Fibroblast of skin of back (primary cell): ENCODE results near the gene CCDC57.

Source experiments
- DNase-seq: peaks from one replicate; pipeline ENCODE4 v3.0.0-alpha.2; 2013

Gene CCDC57

GRCh38 chr17:82089723-82090548, 122.7 kb downstream of the CCDC57 start:
- no peak for DNase-seq

GRCh38 chr17:82088838-82089722, 123.6 kb downstream of the CCDC57 start:
- no peak for DNase-seq

- DNase-seq, result no peak
These were observed 124.4 kb downstream of the CCDC57 start for GRCh38 chr17:82087961-82088837.

- no peak for DNase-seq
These were observed 125.4 kb downstream of the CCDC57 start for GRCh38 chr17:82086941-82087906.

- DNase-seq, result no peak
These were observed 126.5 kb downstream of the CCDC57 start for GRCh38 chr17:82085931-82086764.

GRCh38 chr17:82085031-82085861, 127.4 kb downstream of the CCDC57 start:
- DNase-seq, result no peak

- no peak for DNase-seq
These were observed 128.1 kb downstream of the CCDC57 start for GRCh38 chr17:82084373-82085030.

- no peak for DNase-seq
These were observed 128.9 kb downstream of the CCDC57 start for GRCh38 chr17:82083533-82084359.

- DNase-seq, result no peak
These were observed 129.6 kb downstream of the CCDC57 start for GRCh38 chr17:82083009-82083408.

GRCh38 chr17:82082456-82082855, 130.2 kb downstream of the CCDC57 start:
- DNase-seq, result no peak

GRCh38 chr17:82081966-82082365, 130.7 kb downstream of the CCDC57 start:
- no peak for DNase-seq

GRCh38 chr17:82081546-82081945, 131.1 kb downstream of the CCDC57 start:
- DNase-seq, result no peak

- DNase-seq, result no peak
These were observed 131.7 kb downstream of the CCDC57 start for GRCh38 chr17:82080789-82081464.

GRCh38 chr17:82080048-82080788, 132.4 kb downstream of the CCDC57 start:
- DNase-seq, result no peak

- no peak for DNase-seq
These were observed 133.5 kb downstream of the CCDC57 start for GRCh38 chr17:82079001-82079677.

GRCh38 chr17:82078433-82078832, 134.2 kb downstream of the CCDC57 start:
- no peak for DNase-seq
